ENCODE measurements around the gene C19orf67.

DNA sequence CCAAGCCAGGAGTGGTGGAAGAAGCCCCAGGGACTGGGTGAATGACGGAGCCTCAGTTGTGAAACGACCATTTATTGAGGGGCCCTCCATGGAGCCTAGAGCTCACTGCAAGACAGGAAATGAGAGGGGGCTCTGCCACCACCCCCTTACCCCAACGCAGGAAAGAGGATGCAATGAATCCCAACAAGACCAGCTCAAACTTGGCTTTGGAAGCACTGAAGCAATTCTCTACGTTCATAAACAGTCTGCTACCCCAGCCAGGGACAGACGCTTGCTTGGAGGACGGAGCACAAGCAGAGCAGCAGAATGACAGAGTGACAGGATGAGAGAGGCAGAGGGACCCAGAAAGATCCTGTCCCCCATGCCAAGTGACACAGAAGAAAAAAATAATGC lies 30.9 kb upstream of the C19orf67 start:
- TF ChIP-seq, protein P1, sequence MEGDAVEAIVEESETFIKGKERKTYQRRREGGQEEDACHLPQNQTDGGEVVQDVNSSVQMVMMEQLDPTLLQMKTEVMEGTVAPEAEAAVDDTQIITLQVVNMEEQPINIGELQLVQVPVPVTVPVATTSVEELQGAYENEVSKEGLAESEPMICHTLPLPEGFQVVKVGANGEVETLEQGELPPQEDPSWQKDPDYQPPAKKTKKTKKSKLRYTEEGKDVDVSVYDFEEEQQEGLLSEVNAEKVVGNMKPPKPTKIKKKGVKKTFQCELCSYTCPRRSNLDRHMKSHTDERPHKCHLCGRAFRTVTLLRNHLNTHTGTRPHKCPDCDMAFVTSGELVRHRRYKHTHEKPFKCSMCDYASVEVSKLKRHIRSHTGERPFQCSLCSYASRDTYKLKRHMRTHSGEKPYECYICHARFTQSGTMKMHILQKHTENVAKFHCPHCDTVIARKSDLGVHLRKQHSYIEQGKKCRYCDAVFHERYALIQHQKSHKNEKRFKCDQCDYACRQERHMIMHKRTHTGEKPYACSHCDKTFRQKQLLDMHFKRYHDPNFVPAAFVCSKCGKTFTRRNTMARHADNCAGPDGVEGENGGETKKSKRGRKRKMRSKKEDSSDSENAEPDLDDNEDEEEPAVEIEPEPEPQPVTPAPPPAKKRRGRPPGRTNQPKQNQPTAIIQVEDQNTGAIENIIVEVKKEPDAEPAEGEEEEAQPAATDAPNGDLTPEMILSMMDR (IDR thresholded peaks at IDR 0.05): no peak
- TF ChIP-seq POLR2AphosphoS5 (IDR thresholded peaks at IDR 0.05): no peak
